GM18858 (cell line): ENCODE measurements around the gene SGK2.
"Not testable (repeated sequence)": the region's sequence is repeated elsewhere in the genome, so short reads cannot be mapped to it uniquely, and the experiment has no call there.

ENCODE experiments used
- ATAC-seq: cut with Tn5 transposase; IDR thresholded peaks from one replicate; pipeline ENCODE4 v1.9.1; 2021; ENCODE audit not compliant: unreplicated experiment

Gene SGK2

GRCh38 chr20:43563429-43563828 is 4.6 kb downstream of the SGK2 start:
- no peak for ATAC-seq

GRCh38 chr20:43563991-43564390 is 5.2 kb downstream of the SGK2 start:
- no peak for ATAC-seq

GRCh38 chr20:43564455-43564854 is 5.6 kb downstream of the SGK2 start:
- ATAC-seq = no peak

GRCh38 chr20:43564993-43565757 is 6.3 kb downstream of the SGK2 start:
- ATAC-seq = no peak

GRCh38 chr20:43565758-43566104 is 6.9 kb downstream of the SGK2 start:
- no peak for ATAC-seq

- no peak for ATAC-seq
Observed at GRCh38 chr20:43567477-43567876, 8.7 kb downstream of the SGK2 start.

GRCh38 chr20:43568706-43569105 is 9.9 kb downstream of the SGK2 start:
- no peak for ATAC-seq

- no peak for ATAC-seq
Observed at GRCh38 chr20:43569282-43569681, 10.5 kb downstream of the SGK2 start.

- ATAC-seq = no peak
Observed at GRCh38 chr20:43570496-43570895, 11.7 kb downstream of the SGK2 start.

- ATAC-seq = no peak
Observed at GRCh38 chr20:43571310-43571709, 12.5 kb downstream of the SGK2 start.

- no peak for ATAC-seq
Observed at GRCh38 chr20:43571771-43572170, 12.9 kb downstream of the SGK2 start.

- no peak for ATAC-seq
Observed at GRCh38 chr20:43572891-43573290, 14.1 kb downstream of the SGK2 start.

GRCh38 chr20:43576108-43576507 is 17.3 kb downstream of the SGK2 start:
- ATAC-seq = no peak

- ATAC-seq = no peak
Observed at GRCh38 chr20:43579861-43580793, 21.3 kb downstream of the SGK2 start.

- ATAC-seq = no peak
Observed at GRCh38 chr20:43583133-43583864, 24.5 kb downstream of the SGK2 start.

GRCh38 chr20:43583982-43584432 is 25.2 kb downstream of the SGK2 start:
- no peak for ATAC-seq

- no peak for ATAC-seq
Observed at GRCh38 chr20:43584448-43585136, 25.8 kb downstream of the SGK2 start.

- ATAC-seq = no peak
Observed at GRCh38 chr20:43586641-43587040, 27.8 kb downstream of the SGK2 start.

- not testable (repeated sequence) for ATAC-seq
Observed at GRCh38 chr20:43588526-43588925, 29.7 kb downstream of the SGK2 start.

GRCh38 chr20:43590036-43590391 is 31.2 kb downstream of the SGK2 start:
- ATAC-seq = no peak
